Left lung (tissue), 10 donors: ENCODE measurements around the gene CES3. TPM values are rescaled to one million over a fixed set of nuclear protein-coding genes. Genes with fewer than 3 reads are reported as not detected.
A peak's percentile ranks its signal among the peaks of the same experiment; 100 is the strongest.

Experiments used
- ATAC-seq: fragments of 200-7000 bp; cut with Tn5 transposase; one replicate; pipeline ENCODE4 v1.9.1; 2020; ENCODE audit warnings: moderate library complexity
- DNase-seq, 4 donors: peaks; one replicate each; pipeline ENCODE4 v3.0.0-alpha.2; 2013 to 2020
- H3K27ac ChIP-seq, 2 donors: fragments of 200-600 bp; sonication (generic) in 1 of 2; one replicate each; pipeline versions ENCODE4 v1.5.0 to v1.8.0; 2020 to 2021
- H3K27me3 ChIP-seq, 2 donors: fragments of 200-600 bp; sonication (generic) in 1 of 2; one replicate each; pipeline versions ENCODE4 v1.5.0 to v1.8.0; 2020 to 2021
- H3K36me3 ChIP-seq, 2 donors: fragments of 200-600 bp; sonication (generic) in 1 of 2; one replicate each; pipeline versions ENCODE4 v1.5.0 to v1.8.0; 2020 to 2021
- H3K4me1 ChIP-seq, 2 donors: fragments of 200-600 bp; one replicate each; pipeline ENCODE4 v1.8.0; 2021
- H3K4me3 ChIP-seq, 2 donors: fragments of 200-600 bp; sonication (generic) in 1 of 2; one replicate each; pipeline versions ENCODE4 v1.5.0 to v1.8.0; 2020 to 2021; ENCODE audit warnings: mild to moderate bottlenecking in 1 of 2
- H3K9me3 ChIP-seq, 2 donors: fragments of 200-600 bp; sonication (generic) in 1 of 2; one replicate each; pipeline versions ENCODE4 v1.5.0 to v1.8.0; 2020 to 2021
- CTCF ChIP-seq, 2 donors: fragments of 200-600 bp; sonication (generic) in 1 of 2; IDR thresholded peaks; one replicate each; pipeline versions ENCODE4 v1.5.0 to v1.8.0; 2021; ENCODE audit warnings: antibody characterized with exemption in 2 of 2
- intact Hi-C, 2 donors: fragments of 100-400 bp; cut with DNase I; formaldehyde crosslinking; loops; one replicate each; pipeline versions ENCODE4 v1.11.2 to v1.14.2; 2022
- polyA plus RNA-seq, 6 donors: library from polyadenylated mRNA; unstranded; fragments of 120-200 nt; gene quantifications; one replicate each; pipeline ENCODE4 v1.2.1, GENCODE V29; 2013; ENCODE audit not compliant: insufficient read length in 6 of 6
- total RNA-seq, 2 donors: library from RNA; stranded (reverse); fragmentation: NEBNext Ultra II Directional; extraction: Animal tissue kit (Norgen Biotek cat#: 25700); gene quantifications; one replicate each; pipeline ENCODE4 v1.2.1, GENCODE V29; 2021
- donor health status: DM: no; HTN: yes; CAD: no.
- donor health status: DM: no; HTN: no; CAD: no.

CES3 gene
- total and polyA plus RNA-seq, 8 donors, result 0.79 to 5.3 (median 4.2) TPM

DNA sequence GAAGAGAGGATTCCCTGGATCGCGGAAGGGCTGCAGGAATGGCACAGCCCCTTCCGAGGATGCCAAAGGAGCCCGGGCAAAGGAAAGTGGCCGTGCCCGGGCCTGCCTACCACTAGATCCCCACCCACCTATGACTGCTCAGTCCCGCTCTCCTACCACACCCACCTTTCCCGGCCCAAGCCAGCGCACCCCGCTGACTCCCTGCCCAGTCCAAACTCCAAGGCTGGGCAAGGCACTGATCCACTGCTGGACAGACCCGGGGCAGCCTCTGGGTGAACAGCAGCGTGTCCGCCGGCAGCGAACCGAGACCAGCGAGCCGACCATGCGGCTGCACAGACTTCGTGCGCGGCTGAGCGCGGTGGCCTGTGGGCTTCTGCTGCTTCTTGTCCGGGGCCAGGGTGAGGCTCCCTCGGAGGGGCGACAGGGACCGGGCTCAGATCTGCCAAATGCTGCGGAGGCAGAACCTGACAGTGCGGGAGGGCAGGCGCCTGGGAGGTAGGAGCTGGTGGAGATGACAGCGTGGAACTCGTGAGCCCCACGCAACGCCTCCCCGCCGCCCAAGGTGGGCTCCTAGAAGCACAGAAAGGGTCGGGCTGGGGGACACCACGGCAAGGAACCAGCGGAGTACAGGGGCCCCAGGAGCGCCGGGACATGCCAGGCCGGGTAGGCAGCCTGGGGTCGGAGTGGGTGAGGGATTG is 25.6 kb upstream of the CES3 start, which contains the start of gene CES2:
Gene CES2, plus strand, starts transcription at position 203 of the 698 bp plus-strand sequence. Its CDS starts 120 bp downstream, at position 323.
- peak; percentile 82 for ATAC-seq
- Histone ChIP-seq H3K27me3 (no peaks in the 10 kb centered on the region), H3K27ac (peak within 1 kb of the TSS; percentile 91 to 92), H3K9me3 (no peaks in the 10 kb centered on the region), H3K4me3 (peak within 1 kb of the TSS; percentile 92 to 97), H3K4me1 (peaks cover 22 to 44% of the 10 kb centered on the region in 2 donors), H3K36me3 (peaks cover 0 to 38% of the 10 kb centered on the region in 2 donors)
- TF ChIP-seq CTCF (IDR thresholded peaks at IDR 0.05), result no peak
- DNase-seq, result peak in 2 of 4 donors; percentile 69 to 85
- intact Hi-C loops, result no loop called here

- peak in 1 of 4 donors; percentile 14 for DNase-seq
- H3K27ac ChIP-seq, result peak overlapping the region in 1 of 2 donors; percentile 23
- H3K9me3 ChIP-seq, result no peaks in the 10 kb centered on the region
- ATAC-seq, result no peak
- peaks cover 0 to 46% of the 10 kb centered on the region in 2 donors for H3K36me3 ChIP-seq
- H3K4me1 ChIP-seq, result peaks cover 22 to 44% of the 10 kb centered on the region in 2 donors
- intact Hi-C loops, result no loop called here
- no peak for TF ChIP-seq CTCF (IDR thresholded peaks at IDR 0.05)
- H3K4me3 ChIP-seq, result peak overlapping the region in 1 of 2 donors; percentile 97
- H3K27me3 ChIP-seq, result no peaks in the 10 kb centered on the region
Observed at GRCh38 chr16:66936462-66936861, 24.6 kb upstream of the CES3 start.

DNA sequence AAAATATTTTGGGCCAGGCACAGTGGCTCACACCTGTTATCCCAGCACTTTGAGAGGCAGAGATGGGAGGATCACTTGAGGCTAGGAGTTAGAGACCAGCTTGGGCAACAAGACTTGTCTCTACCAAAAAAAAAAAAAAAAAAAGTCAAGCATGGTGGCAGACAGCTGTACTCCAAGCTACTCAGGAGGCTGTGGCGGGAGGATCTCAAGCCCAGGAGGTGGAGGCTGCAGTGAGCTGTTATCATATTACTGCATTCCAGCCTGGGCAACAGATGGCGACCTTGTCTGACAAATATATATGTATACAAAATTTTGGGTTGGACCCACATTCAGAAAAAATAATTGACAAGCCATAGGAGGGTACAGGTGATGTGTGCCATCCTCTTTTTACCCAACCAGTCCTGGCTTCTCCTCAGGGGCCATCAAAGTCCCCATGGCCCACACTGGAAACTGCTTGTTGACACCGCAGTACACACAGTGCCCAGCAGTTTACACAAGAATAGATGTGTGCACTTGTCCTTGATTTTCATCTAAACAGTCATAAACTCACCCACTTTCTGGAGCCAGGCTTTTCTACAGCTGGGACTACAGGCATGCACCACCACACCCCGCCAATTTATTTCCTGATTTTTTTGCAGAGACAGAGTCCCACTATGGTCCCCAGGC is 24.0 kb upstream of the CES3 start:
- Histone ChIP-seq H3K4me1 (peaks cover 22 to 44% of the 10 kb centered on the region in 2 donors), H3K4me3 (no peak overlapping the region), H3K27me3 (no peaks in the 10 kb centered on the region), H3K36me3 (peaks cover 0 to 48% of the 10 kb centered on the region in 2 donors), H3K27ac (peak overlapping the region in 1 of 2 donors; percentile 23), H3K9me3 (no peaks in the 10 kb centered on the region)
- no peak for TF ChIP-seq CTCF (IDR thresholded peaks at IDR 0.05)
- peak in 1 of 4 donors; percentile 7 for DNase-seq
- intact Hi-C loops, result no loop called here
- ATAC-seq, result no peak

DNA sequence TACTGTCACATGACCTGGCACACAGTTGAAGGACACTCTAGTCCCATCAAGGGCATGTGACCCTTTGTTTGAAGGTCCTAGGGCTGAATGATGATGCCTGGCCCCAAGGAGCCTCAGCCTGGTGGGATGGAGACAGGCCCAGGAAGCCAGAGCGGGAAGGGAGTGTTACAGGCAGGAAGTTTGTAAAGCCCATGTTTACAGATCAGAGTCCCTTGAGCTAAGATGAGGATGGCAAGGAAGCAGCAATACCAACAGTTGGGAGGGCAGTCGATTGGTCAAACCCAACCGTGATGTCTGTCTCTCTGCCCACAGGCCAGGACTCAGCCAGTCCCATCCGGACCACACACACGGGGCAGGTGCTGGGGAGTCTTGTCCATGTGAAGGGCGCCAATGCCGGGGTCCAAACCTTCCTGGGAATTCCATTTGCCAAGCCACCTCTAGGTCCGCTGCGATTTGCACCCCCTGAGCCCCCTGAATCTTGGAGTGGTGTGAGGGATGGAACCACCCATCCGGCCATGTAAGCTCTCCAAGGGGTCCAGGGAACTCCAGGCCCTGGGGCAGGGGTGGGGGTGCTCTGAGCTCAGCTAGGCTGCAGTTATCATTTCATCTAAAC is 23.2 kb upstream of the CES3 start:
- DNase-seq (peak in 1 of 4 donors; percentile 62), ATAC-seq (no peak)
- Histone ChIP-seq H3K9me3 (no peaks in the 10 kb centered on the region), H3K4me1 (peaks cover 22 to 38% of the 10 kb centered on the region in 2 donors), H3K27me3 (no peaks in the 10 kb centered on the region), H3K27ac (no peak overlapping the region), H3K4me3 (no peak overlapping the region), H3K36me3 (peaks cover 0 to 49% of the 10 kb centered on the region in 2 donors)
- intact Hi-C loops, result no loop called here
- TF ChIP-seq CTCF (IDR thresholded peaks at IDR 0.05), result no peak

GRCh38 chr16:66939366-66939765 is 21.7 kb upstream of the CES3 start:
- peaks cover 0 to 65% of the 10 kb centered on the region in 2 donors for H3K36me3 ChIP-seq
- H3K9me3 ChIP-seq, result no peaks in the 10 kb centered on the region
- H3K4me1 ChIP-seq, result peaks cover 15 to 28% of the 10 kb centered on the region in 2 donors
- intact Hi-C loops, result no loop called here
- no peak for TF ChIP-seq CTCF (IDR thresholded peaks at IDR 0.05)
- H3K4me3 ChIP-seq, result no peak overlapping the region
- no peak for ATAC-seq
- no peak overlapping the region for H3K27ac ChIP-seq
- DNase-seq, result no peak
- H3K27me3 ChIP-seq, result no peaks in the 10 kb centered on the region
